RWPE1 (cell line): ENCODE measurements around the gene TRIM47.
A peak's percentile ranks its signal among the peaks of the same experiment; 100 is the strongest.
"Not testable (repeated sequence)": the region's sequence is repeated elsewhere in the genome, so short reads cannot be mapped to it uniquely, and the experiment has no call there.

Experiments used
- CTCF ChIA-PET: fragments of 350-600 bp; sonication (Branson Sonifier 250); formaldehyde crosslinking; extraction: SDS; loops from one replicate; lab custom pipeline; 2021; lab: Yijun Ruan, JAX
- POLR2A ChIA-PET: fragments of 400-600 bp; formaldehyde crosslinking; extraction: SDS; loops from one replicate; lab custom pipeline; 2020; ENCODE audit warnings: antibody characterized with exemption; ENCODE audit not compliant: low non-redundant PET; lab: Yijun Ruan, JAX
- DNase-seq: peaks from one replicate; pipeline ENCODE4 v3.0.0; 2012; ENCODE audit warnings: low spot score
- H3K27ac ChIP-seq: fragments of 450-650 bp; 2 replicates; pipeline ENCODE4 v1.5.1; 2017
- TF ChIP-seq, protein P1 (sequence below): fragments of 450-650 bp; conservative IDR thresholded peaks from 2 replicates; pipeline ENCODE4 v1.5.1; 2017; ENCODE audit warnings: low read depth, mild to moderate bottlenecking

TRIM47 gene

DNA sequence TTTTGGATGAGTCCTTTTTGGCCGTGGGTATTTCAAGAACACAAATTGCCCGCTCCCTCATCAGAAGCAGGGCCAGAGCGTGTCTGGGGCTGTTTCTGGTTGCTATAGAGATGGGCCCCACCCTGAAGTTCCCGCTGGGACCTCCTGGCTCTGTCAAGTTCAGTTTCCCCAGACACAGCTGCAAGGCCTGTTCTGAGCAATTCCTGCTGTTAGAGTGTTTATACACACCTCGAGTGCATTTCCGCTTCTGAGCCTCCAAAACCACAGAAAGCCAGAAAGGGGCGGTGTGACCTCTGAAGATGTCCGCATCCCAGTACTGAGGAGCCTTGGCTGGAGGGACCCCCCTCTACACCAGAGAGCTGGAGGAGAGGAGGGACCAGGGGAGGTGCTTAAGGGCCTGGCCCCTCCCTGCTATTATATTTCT lies 13.9 kb downstream of the TRIM47 start:
- TF ChIP-seq, protein P1, sequence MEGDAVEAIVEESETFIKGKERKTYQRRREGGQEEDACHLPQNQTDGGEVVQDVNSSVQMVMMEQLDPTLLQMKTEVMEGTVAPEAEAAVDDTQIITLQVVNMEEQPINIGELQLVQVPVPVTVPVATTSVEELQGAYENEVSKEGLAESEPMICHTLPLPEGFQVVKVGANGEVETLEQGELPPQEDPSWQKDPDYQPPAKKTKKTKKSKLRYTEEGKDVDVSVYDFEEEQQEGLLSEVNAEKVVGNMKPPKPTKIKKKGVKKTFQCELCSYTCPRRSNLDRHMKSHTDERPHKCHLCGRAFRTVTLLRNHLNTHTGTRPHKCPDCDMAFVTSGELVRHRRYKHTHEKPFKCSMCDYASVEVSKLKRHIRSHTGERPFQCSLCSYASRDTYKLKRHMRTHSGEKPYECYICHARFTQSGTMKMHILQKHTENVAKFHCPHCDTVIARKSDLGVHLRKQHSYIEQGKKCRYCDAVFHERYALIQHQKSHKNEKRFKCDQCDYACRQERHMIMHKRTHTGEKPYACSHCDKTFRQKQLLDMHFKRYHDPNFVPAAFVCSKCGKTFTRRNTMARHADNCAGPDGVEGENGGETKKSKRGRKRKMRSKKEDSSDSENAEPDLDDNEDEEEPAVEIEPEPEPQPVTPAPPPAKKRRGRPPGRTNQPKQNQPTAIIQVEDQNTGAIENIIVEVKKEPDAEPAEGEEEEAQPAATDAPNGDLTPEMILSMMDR: no peak
- ChIA-PET CTCF (interaction anchor here (0.6 kb wide), 1 partner anchor 15 kb away, joined by 4 read pairs; no protein-coding TSS in a partner anchor), POLR2A (interaction anchor here (0.6 kb wide), 1 partner anchor 22 kb away, joined by 3 read pairs; no protein-coding TSS in a partner anchor)
- H3K27ac ChIP-seq: peak overlapping the region; percentile 83
- DNase-seq: no peak

GRCh38 chr17:75861927-75862317 lies 16.5 kb downstream of the TRIM47 start:
- H3K27ac ChIP-seq: peak overlapping the region; percentile 83
- ChIA-PET POLR2A (interaction anchor here (0.5 kb wide), 1 partner anchor 47 kb away, joined by 5 read pairs; no protein-coding TSS in a partner anchor), CTCF (interaction anchor here (0.5 to 1.2 kb wide), 4 partner anchors 11 to 22 kb away, joined by 3 to 4 read pairs (median 4); no protein-coding TSS in a partner anchor)
- TF ChIP-seq, protein P1: no peak
- DNase-seq: no peak

GRCh38 chr17:75859358-75859757 lies 19.0 kb downstream of the TRIM47 start:
- DNase-seq, POLR2A ChIA-PET: not testable (repeated sequence)
- CTCF ChIA-PET: interaction anchor here (0.8 kb wide), 1 partner anchor 19 kb away, joined by 4 read pairs; the partner anchor contains the start of gene TRIM47
- peak overlapping the region; percentile 92 for H3K27ac ChIP-seq

DNA sequence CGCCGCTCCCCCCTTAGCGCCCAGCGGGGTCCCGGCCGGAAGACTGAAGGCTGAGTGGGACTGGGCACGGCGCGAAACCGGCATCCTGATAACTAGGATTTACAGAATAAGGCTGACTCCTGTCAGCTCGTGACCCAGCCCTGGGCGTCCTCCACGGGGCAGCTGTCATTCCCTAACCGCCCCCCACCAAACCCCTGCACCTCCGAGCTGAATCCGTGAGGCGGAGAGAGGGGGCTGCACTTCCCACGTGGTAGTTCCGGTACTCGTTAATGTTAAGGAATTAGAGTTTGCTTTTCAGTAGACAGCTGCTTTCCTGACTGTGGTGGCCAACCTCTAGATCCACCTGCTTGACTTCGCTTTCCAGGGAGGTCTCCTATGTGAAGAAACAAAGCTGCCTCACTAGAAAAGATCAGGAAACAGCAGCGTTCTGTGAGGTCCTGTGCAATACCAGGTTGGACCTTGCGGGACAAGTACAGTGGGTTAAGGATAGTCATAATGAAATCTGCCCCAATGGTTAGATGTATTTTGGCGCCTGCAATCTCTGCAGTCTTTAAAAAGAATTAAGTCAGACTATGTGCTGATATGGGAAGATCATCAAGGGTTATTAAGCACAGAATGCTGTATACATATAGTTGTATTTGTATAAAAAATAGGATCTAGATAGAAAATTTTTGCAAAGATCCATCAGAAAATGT lies 22.2 kb downstream of the TRIM47 start:
- TF ChIP-seq, protein P1: peak; percentile 31
- peak overlapping the region; percentile 92 for H3K27ac ChIP-seq
- ChIA-PET CTCF (interaction anchor here (0.6 to 1.6 kb wide), 11 partner anchors 10 to 355 kb away, joined by 3 to 14 read pairs (median 3); partner anchors contain the start of genes SMIM5 and TRIM65), POLR2A (interaction anchor here (0.6 to 2.1 kb wide), 7 partner anchors 11 to 73 kb away, joined by 3 to 11 read pairs (median 4); partner anchors contain the start of gene UNC13D)
- DNase-seq: peak; percentile 26

DNA sequence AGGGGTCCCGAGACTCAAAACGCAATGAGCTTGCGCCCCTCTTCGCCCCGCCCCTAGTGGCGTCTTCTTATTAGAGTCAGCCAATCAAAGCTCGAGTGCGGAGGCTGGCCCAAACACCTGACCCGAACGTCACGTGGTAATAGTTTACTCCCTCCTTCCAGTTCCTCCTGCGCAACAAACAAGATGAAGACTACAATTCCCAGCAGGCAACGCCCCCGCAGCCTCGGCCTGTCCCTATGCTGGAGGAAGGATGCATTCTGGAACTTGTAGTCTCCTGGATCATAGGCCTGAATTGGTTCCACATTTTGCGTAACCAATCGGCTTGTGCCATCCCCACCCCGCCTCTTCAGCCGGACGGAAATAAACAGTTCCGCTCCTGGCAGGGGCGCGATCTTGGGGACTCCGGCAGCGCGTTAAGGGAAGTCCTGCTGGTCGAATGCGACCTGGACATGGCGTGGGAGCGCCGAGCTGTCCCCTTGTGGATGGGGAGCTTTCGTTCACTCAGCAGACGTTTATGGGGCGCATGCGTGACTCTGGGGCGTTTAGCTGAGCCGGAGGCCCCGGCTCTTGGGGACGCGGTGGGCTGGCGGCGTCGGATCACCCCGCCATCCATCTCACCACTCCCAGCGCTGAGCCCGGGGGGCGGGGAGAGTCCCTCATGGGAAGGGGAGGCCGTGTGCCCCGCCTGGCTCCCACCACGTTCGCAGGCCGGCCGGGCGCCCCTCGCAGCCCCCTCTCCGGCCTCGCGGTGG lies 22.9 kb downstream of the TRIM47 start, which contains the start of gene WBP2:
TSS of gene WBP2 (minus strand) at position 26 of the 752 bp plus-strand sequence. CDS start 38 bp downstream, outside the sequence.
- peak within 1 kb of the TSS; percentile 92 for H3K27ac ChIP-seq

DNA sequence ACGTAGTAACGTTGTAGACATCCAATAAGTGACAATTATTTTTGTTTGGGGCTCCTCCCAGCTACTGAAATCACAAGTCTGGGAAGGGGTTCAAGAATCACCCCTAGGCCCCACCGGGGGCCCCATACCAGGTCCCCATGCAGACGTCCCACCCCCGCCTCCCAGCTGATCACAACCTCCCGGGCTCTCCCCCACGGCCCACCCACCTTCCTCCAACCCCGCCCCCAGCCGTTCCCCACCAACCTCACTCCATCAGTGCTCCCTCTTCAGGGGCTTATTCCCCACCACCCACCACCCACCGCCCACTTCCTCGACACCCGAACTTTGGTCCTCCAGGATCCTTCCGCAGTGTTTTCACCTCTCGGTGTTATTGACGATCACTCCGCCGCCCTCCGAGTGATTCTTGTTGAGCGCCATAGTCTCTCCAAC lies 23.5 kb downstream of the TRIM47 start:
- POLR2A ChIA-PET: interaction anchor here (0.5 to 2.1 kb wide), 7 partner anchors 10 to 86 kb away, joined by 3 to 11 read pairs (median 4); partner anchors contain the start of genes FBF1, TRIM47 and UNC13D
- peak overlapping the region; percentile 92 for H3K27ac ChIP-seq
- CTCF ChIA-PET: interaction anchor here (0.5 to 2.4 kb wide), 5 partner anchors 10 to 192 kb away, joined by 3 to 14 read pairs (median 4); partner anchors contain the start of gene TRIM65
- TF ChIP-seq, protein P1: no peak
- peak; percentile 25 for DNase-seq

More for the DNA sequence above, 22.9 kb downstream of the TRIM47 start, which contains the start of gene WBP2:
- POLR2A ChIA-PET: interaction anchor here (0.5 to 2.1 kb wide), 8 partner anchors 10 to 85 kb away, joined by 3 to 11 read pairs (median 4); partner anchors contain the start of genes FBF1, TRIM47 and UNC13D
- CTCF ChIA-PET: interaction anchor here (0.5 to 2.4 kb wide), 10 partner anchors 10 to 290 kb away, joined by 3 to 14 read pairs (median 3); partner anchors contain the start of gene TRIM65
- peak; percentile 100 for DNase-seq
- TF ChIP-seq, protein P1: peak; percentile 78
